NOMO-1 treated with DMSO at 0.1 percent for 48 hours (cell line): ENCODE measurements around the gene D2HGDH.
"Not testable (repeated sequence)": the region's sequence is repeated elsewhere in the genome, so short reads cannot be mapped to it uniquely, and the experiment has no call there.

Source experiments
- DNase-seq: peaks from one replicate; lab custom pipeline; 2025; ENCODE audit not compliant: unreplicated experiment; lab: John Stamatoyannopoulos, UW

Gene D2HGDH

GRCh38 chr2:241817821-241818215 is 83.4 kb downstream of the D2HGDH start:
- not testable (repeated sequence) for DNase-seq
